ENCODE data around the gene SEBOX.

Gene SEBOX

DNA sequence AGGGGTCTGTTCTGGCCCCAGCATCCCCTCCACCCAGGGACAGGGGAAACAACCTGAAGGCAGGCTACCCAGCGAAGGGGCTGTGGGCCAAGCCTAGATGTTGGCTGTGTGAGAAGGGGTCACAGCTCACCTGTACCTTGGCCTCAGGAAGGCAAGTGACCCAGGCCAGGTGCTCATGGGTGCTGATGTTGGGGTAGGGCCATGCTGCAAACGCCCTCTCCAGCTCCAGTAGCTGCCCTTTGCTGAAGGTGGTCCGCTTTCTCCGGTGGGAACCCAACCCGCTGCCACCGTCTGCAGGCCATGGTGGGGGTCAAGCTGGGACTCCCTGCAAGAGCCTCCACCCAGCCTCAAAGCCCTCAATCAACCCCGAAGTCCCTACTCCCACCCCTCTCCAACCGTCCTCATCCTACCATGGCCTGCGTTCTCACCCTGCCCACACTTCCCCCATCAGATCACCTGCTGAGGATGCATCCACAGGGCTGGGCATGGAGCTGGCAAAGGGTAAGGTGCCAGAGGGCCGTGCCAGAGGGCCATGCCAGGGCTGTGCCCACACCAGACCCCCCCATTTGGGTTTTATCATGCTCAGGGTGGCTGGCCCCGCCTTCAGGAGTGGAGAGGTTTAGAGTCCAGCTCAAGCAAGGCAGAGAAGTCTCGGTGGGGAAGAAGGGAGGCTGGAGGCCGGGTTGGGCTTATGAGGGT, at the start of gene SEBOX:
TSS of gene SEBOX (minus strand) at position 535 of the 699 bp plus-strand sequence. CDS start at position 487, 48 bp downstream.
- DNase-seq (ENCODE audit: low read depth): no peak

DNA sequence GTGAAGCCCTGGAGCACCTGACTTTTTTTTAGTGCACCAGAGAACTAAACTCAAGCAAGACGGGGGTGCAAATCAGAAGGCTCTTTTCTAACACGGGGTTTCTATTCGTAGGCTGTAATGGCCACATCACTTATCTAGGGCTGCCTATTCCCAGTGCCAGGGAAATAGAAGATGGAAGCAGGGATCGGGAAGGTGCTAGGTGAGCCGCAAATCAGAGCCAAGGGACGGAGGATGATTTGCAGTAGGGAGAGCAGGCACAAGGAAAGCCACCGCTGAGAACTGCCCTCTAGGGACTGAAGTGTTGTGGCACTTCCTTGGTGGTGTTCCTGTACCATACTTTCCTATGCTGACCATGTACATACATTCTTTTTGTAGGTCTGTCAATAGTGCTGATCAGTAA, 48.8 kb upstream of the SEBOX start:
- no peak for DNase-seq (ENCODE audit: low read depth)

GRCh38 chr17:28412099-28412498, 47.1 kb upstream of the SEBOX start:
- no peak for DNase-seq (ENCODE audit: low read depth)

GRCh38 chr17:28407974-28408306, 42.9 kb upstream of the SEBOX start:
- DNase-seq (ENCODE audit: low read depth): no peak

GRCh38 chr17:28407130-28407973, 42.4 kb upstream of the SEBOX start:
- no peak for DNase-seq (ENCODE audit: low read depth)

DNA sequence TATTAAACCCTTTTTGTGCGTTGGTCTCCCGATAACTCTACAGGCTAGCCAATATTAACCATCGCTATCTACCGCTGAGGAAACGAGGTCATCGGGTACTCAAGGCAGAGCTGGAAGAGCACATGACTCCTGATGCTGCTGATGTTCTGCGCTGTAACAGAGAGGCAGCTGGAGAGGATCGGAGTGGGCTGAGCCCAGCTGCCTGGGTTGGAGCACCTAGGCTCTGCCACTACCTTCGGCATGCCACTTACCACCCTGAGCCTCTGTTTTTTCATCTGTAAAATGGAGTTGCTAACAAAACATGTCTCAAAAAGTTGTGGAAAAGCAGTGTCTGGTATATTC, 41.4 kb upstream of the SEBOX start:
- peak; percentile 42 for DNase-seq (ENCODE audit: low read depth)

DNA sequence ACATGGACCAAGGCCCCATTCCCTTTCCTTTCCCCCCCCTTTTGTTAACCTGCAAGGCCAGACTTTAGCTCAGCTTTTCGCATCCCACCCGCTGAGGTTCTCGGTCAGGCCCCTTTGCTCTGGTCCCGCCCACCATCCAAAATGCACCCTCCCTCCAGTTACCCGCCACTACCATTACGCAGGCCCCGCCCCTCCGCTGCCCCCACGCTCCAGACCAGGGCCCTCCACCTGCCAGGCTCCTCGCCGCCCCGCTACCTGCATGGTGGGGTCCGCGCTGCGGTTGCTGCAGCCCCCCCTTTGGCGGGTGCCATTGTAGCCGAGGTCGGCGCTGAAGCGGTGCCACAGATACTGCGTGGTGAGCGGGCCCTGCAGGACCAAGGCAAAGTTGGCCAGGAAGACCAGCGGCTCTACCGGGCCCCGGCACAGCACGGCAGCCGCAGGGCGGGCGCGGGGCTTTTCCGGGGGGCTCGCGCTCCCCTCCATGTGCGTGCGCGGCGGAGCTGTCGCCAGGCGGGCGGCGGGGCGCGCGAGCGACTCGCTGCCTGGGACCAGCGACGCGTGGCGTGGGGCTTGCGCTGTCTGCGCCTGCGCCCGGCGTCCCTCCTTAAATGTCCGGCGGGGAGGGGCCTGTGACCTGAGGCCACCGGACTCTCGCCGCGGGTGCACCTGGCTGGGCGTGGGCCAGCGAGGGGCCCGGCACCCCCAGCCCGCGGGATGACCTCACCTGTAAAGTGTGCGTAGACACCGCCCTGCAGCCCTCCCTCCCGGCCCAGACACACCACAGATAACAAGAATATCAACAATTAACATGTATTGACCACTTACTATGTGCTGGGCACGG, 40.9 kb upstream of the SEBOX start, which contains the start of gene SLC46A1:
TSS of gene SLC46A1 (minus strand) at position 581 of the 841 bp plus-strand sequence. CDS start at position 483, 98 bp downstream.
- no peak for DNase-seq (ENCODE audit: low read depth)

DNA sequence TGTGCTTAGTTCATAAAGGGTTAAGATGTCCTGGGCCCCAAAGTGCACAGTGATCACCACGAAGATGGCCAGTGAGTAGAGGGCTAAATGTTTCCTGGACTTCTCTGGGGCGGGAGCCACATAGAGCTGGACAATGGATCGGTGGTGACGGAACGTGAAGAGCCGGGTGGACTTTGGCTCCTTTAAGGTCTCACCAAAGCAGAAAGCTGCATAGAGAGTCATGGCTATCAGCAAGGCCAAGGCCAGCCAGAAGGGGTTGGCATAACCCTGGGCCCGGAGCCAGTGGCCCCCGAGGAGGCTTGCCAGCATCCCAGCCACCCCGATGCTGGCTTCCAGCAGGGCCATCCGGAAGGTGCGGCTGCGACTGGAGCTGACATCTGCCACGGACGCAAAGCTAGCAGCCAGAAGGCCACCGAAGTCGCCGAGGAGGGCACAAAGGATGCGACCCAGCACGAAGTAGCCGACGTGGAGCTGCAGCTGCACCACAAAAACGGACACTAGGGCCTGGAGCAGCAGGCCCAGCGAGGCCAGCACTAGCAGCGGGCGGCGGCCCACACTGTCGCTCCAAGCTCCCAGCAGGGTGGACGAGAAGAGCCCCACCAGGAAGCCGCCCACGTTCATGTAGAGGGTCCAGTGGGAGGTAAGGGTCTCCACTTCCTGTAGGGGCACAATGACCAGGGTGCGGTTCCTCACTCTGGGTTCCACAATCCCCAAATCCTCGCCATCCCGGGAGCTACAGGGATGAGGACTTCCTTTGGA, 40.0 kb upstream of the SEBOX start:
- no peak for DNase-seq (ENCODE audit: low read depth)

DNA sequence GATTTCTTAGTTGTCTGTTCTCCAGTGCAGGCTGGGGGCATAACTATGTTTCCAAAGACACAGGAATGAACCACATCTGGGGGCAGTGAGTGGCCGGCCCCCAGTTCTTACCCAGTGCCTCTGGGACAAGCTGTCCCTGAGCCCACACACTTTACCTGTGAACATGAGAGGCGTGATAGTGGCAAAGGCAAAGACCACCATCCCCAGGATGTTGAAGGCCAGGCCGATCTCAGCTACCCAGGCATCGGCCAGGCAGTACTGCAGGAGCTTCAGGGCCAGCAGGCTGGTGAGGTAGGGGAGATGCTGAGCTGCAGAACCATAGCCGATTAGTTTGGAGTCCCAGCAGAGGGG, 39.4 kb upstream of the SEBOX start:
- DNase-seq (ENCODE audit: low read depth): no peak

DNA sequence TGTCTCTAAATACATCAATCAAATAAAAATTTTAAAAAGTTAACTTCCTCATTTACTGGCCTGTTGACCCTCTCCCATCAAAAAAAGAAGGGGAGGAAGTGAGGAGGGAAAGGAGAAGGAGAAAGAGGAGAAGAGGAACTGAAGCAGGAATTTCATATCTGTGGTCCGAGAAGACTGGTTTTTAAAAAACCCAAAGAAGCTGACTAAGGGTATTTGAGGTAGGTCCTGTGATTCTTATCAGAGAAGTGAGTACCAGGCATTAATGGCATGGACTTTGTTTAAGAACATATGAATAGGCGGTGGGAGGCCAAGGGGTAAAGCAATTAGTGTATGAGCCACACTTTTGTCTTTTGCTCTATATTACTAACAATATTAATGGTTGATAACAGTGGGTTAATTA, 39.0 kb upstream of the SEBOX start:
- DNase-seq (ENCODE audit: low read depth): no peak

DNA sequence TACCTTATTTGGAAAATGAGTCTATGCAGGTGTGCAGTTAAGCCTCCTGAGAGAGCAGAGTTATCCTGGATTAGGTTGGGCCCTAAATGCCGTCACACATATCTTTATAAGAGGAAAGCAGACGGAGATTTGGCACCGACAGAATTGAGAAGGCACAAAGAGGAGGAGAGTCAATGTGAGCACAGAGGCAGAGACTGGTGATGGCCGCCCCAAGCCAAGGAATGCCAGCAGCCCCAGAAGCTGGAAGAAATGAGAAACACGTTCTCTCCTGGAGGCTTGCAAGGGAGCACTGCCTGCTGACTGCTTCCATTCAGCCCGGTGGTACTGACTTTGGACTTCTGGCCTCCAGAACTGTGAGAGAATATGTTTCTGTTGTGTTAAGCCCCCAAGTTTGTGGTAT, 37.8 kb upstream of the SEBOX start:
- DNase-seq (ENCODE audit: low read depth): no peak

GRCh38 chr17:28402224-28402630, 37.2 kb upstream of the SEBOX start:
- no peak for DNase-seq (ENCODE audit: low read depth)

DNA sequence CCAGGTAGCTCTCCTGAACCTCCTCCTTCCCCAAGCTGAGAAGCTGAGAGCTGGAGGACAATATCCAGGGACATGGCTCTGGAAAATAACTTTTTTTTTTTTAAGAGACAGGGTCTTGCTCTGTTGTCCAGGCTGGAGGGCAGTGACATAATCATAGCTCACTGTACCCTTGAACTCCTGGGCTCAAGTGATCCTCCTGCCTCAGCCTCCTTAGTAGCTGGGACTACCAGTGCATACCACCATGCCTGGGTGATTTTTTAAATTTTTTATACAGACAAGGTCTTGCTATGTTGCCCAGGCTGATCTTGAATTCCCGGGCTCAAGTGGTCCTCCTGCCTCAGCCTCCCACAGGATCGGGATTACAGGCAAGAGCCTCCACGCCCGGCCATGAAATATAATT, 34.8 kb upstream of the SEBOX start:
- DNase-seq (ENCODE audit: low read depth): no peak

DNA sequence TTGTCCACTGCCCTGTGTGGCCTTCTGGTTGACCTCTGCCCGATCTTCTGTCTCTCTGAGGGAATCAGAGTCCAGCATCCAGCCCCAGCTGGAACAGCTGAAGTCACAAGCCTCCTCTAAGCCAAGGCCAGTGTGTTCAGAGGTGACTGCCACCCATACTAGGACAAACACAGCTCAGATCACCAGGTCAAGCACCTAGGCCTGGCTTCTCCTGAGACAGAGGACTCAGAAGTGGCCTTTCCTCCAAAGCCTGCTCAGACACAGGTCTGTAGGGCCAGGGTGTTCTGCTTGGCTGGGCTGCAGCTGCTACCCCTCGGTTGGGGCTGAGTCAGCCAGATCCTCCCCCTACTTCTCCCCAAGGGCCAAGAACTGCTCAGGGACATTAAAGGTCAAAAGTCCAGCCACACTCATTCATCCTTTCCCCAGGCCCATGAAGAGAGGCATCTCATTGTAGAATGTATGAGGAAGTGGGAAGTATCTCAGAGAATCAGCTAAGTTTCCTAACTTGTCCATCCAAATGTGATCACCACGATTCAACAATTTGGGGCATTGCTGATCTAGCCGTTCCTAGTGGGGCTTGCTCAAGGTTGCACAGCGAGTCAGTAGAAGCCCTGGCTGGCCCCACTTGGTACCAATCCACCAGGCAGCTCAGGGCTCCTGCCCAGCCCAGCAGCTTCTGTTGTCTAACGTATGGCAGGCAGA, 33.4 kb upstream of the SEBOX start:
- peak; percentile 63 for DNase-seq (ENCODE audit: low read depth)

GRCh38 chr17:28397687-28398279, 32.8 kb upstream of the SEBOX start:
- DNase-seq (ENCODE audit: low read depth): no peak

GRCh38 chr17:28397275-28397674, 32.3 kb upstream of the SEBOX start:
- DNase-seq (ENCODE audit: low read depth): no peak

DNA sequence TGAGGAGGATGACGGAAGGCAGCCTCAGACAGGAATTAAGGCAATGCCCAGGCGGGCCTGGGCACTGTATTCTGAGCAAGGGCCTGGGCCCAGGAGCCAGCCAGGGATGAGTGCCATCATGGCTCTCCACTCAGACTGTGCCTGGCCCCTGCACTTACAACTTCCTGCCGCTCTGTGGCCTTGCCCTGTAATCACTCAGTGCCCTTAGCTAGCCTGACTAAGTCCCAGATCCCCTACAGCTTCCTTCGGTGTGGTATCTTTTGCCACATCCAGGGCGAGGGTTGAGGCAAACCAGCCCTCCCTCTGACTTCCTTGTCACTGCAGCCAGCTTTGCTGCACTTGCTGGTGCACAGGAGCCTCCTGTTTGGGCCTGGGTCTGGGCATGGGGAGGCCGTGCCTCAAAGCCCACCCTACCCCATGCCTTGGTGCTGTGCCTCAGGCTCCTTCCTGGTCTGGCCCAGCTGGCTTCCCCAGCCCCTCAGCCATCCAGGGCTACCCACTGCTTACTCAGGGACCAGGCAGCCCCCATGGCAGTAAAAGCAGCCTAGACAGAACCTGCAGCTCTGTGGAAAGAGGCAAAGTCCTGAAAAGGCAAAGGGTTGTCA, 31.7 kb upstream of the SEBOX start:
- no peak for DNase-seq (ENCODE audit: low read depth)

DNA sequence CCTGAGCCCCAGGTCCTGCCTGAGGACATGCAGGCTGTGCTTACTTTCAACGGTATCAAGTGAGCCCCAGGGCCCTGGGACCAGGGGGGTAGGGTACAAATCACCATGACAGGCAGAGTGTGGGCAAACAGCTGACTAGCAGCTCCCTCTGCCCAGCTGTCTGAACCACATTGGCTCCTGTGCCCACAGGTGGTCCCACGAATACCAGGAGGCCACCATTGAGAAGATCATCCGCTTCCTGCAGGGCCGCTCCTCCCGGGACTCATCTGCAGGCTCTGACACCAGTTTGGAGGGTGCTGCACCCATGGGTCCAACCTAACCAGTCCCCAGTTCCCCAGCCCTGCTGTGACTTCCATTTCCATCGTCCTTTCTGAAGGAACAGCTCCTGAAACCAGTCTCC, 31.0 kb upstream of the SEBOX start:
- no peak for DNase-seq (ENCODE audit: low read depth)

DNA sequence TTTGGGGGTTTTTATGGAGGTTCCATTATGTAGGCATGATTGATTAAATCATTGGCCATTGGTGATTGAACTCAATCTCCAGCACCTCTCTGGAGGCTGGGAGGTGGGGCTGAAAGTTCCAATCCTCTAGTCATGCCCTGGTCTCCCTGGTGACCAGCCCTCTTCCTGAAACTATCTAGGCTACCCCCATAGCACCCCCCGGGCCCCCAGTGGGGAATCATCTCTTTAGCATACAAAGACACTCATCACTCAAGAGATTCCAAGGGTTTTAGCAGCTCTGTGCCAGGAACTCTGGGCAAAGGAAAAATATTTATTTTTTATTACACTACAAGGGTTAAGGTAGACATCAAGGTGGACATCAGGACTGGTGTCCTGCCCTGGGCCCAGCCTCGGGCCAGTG, 30.4 kb upstream of the SEBOX start:
- DNase-seq (ENCODE audit: low read depth): no peak

- DNase-seq (ENCODE audit: low read depth): peak; percentile 86
Observed at GRCh38 chr17:28394337-28395116, 29.5 kb upstream of the SEBOX start.

Data from amniotic epithelial cell (primary cell).